CD4-positive, alpha-beta T cell treated with Interleukin-2 at 100 ng/mL for 4 hours (primary cell): ENCODE data around the gene SPRYD3.

ENCODE experiments used
- DNase-seq: peaks from one replicate; pipeline ENCODE4 v3.0.0-alpha.2; 2020; ENCODE audit warnings: low spot score

The SPRYD3 gene

GRCh38 chr12:53014709-53015108, 64.5 kb downstream of the SPRYD3 start:
- DNase-seq: no peak
